Effector memory CD8-positive, alpha-beta T cell (primary cell): ENCODE data around the gene GJA4.

Experiments used
- ATAC-seq: fragments of 150-1000 bp; cut with Tn5 transposase; replicated peaks from 2 replicates; pipeline ENCODE4 v1.10.0; 2021; ENCODE audit warnings: mild to moderate bottlenecking, moderate library complexity
- DNase-seq, 3 experiments: peaks; one replicate each; pipeline ENCODE4 v3.0.0; 2021
- H3K27ac Mint-ChIP-seq, 2 donors: one replicate each; pipeline ENCODE4 v1.8.0; 2022; ENCODE audit warnings: mild to moderate bottlenecking in 2 of 2, mixed read lengths in 2 of 2, moderate library complexity in 2 of 2
- H3K27me3 Mint-ChIP-seq, 2 donors: one replicate each; pipeline ENCODE4 v1.8.0; 2022; ENCODE audit warnings: mixed read lengths in 2 of 2
- H3K36me3 Mint-ChIP-seq: one replicate; pipeline ENCODE4 v1.8.0; 2022; ENCODE audit warnings: mild to moderate bottlenecking, moderate library complexity, mixed read lengths; ENCODE audit not compliant: insufficient read depth
- H3K4me1 Mint-ChIP-seq, 2 donors: one replicate each; pipeline ENCODE4 v1.8.0; 2022; ENCODE audit warnings: low read depth in 2 of 2, mixed read lengths in 2 of 2
- H3K4me3 Mint-ChIP-seq, 2 donors: one replicate each; pipeline ENCODE4 v1.8.0; 2022; ENCODE audit warnings: mild to moderate bottlenecking in 2 of 2, mixed read lengths in 2 of 2, moderate library complexity in 2 of 2
- H3K9me3 Mint-ChIP-seq, 2 donors: one replicate each; pipeline ENCODE4 v1.8.0; 2022; ENCODE audit warnings: mixed read lengths in 2 of 2
- total RNA-seq, 9 experiments: gene quantifications; one replicate each; lab custom pipeline; 2026; lab: John Stamatoyannopoulos, UW

The GJA4 gene
- 0 to 0.11 (median 0) reads per million in 9 experiments for total RNA-seq

GRCh38 chr1:34792868-34793727 lies at the start of gene GJA4:
GJA4 (plus strand) TSS chr1:34792999; CDS start chr1:34794214, 1,215 bp downstream.
- no peak for ATAC-seq
- Mint-ChIP-seq H3K36me3 (no peaks in the 10 kb centered on the region), H3K27ac (no peak within 1 kb of the TSS), H3K4me1 (peaks cover 4 to 5% of the 10 kb centered on the region in 2 donors), H3K27me3 (peaks cover 41 to 79% of the 10 kb centered on the region in 2 donors), H3K9me3 (no peaks in the 10 kb centered on the region), H3K4me3 (peak within 1 kb of the TSS; percentile 42 to 55)
- DNase-seq, result no peak

- DNase-seq (no peak), ATAC-seq (no peak)
- Mint-ChIP-seq H3K27me3 (peaks cover 23 to 67% of the 10 kb centered on the region in 2 donors), H3K4me1 (peaks cover 0 to 4% of the 10 kb centered on the region in 2 donors), H3K9me3 (no peaks in the 10 kb centered on the region), H3K36me3 (no peaks in the 10 kb centered on the region), H3K27ac (no peak overlapping the region), H3K4me3 (no peak overlapping the region)
These were observed 49.0 kb upstream of the GJA4 start for GRCh38 chr1:34743775-34744174.

- DNase-seq, result no peak
- Mint-ChIP-seq H3K27me3 (peaks cover 26 to 65% of the 10 kb centered on the region in 2 donors), H3K9me3 (no peaks in the 10 kb centered on the region), H3K27ac (no peak overlapping the region), H3K4me3 (no peak overlapping the region), H3K4me1 (peaks cover 0 to 4% of the 10 kb centered on the region in 2 donors), H3K36me3 (peaks cover 4% of the 10 kb centered on the region)
- ATAC-seq, result no peak
These were observed 47.9 kb upstream of the GJA4 start for GRCh38 chr1:34744851-34745250.

GRCh38 chr1:34745666-34746065 lies 47.1 kb upstream of the GJA4 start:
- Mint-ChIP-seq H3K27ac (no peak overlapping the region), H3K4me1 (peaks cover 0 to 4% of the 10 kb centered on the region in 2 donors), H3K4me3 (no peak overlapping the region), H3K36me3 (peaks cover 4% of the 10 kb centered on the region), H3K27me3 (peaks cover 20 to 57% of the 10 kb centered on the region in 2 donors), H3K9me3 (no peaks in the 10 kb centered on the region)
- ATAC-seq (no peak), DNase-seq (no peak)

GRCh38 chr1:34746101-34746500 lies 46.7 kb upstream of the GJA4 start:
- Mint-ChIP-seq H3K27me3 (peaks cover 20 to 54% of the 10 kb centered on the region in 2 donors), H3K4me3 (no peak overlapping the region), H3K9me3 (no peaks in the 10 kb centered on the region), H3K27ac (no peak overlapping the region), H3K36me3 (peaks cover 4% of the 10 kb centered on the region), H3K4me1 (peaks cover 0 to 4% of the 10 kb centered on the region in 2 donors)
- ATAC-seq, result no peak
- DNase-seq, result no peak

GRCh38 chr1:34746785-34747637 lies 45.8 kb upstream of the GJA4 start:
- H3K4me3 Mint-ChIP-seq, result no peak overlapping the region
- peaks cover 20 to 53% of the 10 kb centered on the region in 2 donors for H3K27me3 Mint-ChIP-seq
- no peak for DNase-seq
- H3K9me3 Mint-ChIP-seq, result no peaks in the 10 kb centered on the region
- no peak for ATAC-seq
- H3K4me1 Mint-ChIP-seq, result peaks cover 0 to 4% of the 10 kb centered on the region in 2 donors
- H3K36me3 Mint-ChIP-seq, result peaks cover 4% of the 10 kb centered on the region
- H3K27ac Mint-ChIP-seq, result no peak overlapping the region

GRCh38 chr1:34747638-34747941 lies 45.2 kb upstream of the GJA4 start:
- no peak overlapping the region for H3K4me3 Mint-ChIP-seq
- peaks cover 20 to 52% of the 10 kb centered on the region in 2 donors for H3K27me3 Mint-ChIP-seq
- peaks cover 0 to 2% of the 10 kb centered on the region in 2 donors for H3K4me1 Mint-ChIP-seq

GRCh38 chr1:34749992-34750391 lies 42.8 kb upstream of the GJA4 start:
- Mint-ChIP-seq H3K36me3 (peaks cover 4% of the 10 kb centered on the region), H3K27me3 (peaks cover 20 to 47% of the 10 kb centered on the region in 2 donors), H3K9me3 (no peaks in the 10 kb centered on the region), H3K4me3 (no peak overlapping the region), H3K27ac (no peak overlapping the region), H3K4me1 (no peaks in the 10 kb centered on the region)
- ATAC-seq (no peak), DNase-seq (no peak)

More at GRCh38 chr1:34747638-34747941, 45.2 kb upstream of the GJA4 start:
- ATAC-seq (no peak), DNase-seq (no peak)
- Mint-ChIP-seq H3K27ac (no peak overlapping the region), H3K9me3 (no peaks in the 10 kb centered on the region), H3K36me3 (peaks cover 4% of the 10 kb centered on the region)

- peaks cover 20 to 41% of the 10 kb centered on the region in 2 donors for H3K27me3 Mint-ChIP-seq
- DNase-seq, result no peak
- no peaks in the 10 kb centered on the region for H3K4me1 Mint-ChIP-seq
- ATAC-seq, result no peak
- no peak overlapping the region for H3K4me3 Mint-ChIP-seq
- H3K9me3 Mint-ChIP-seq, result no peaks in the 10 kb centered on the region
- peaks cover 4% of the 10 kb centered on the region for H3K36me3 Mint-ChIP-seq
- no peak overlapping the region for H3K27ac Mint-ChIP-seq
These were observed 42.2 kb upstream of the GJA4 start for GRCh38 chr1:34750610-34751009.

GRCh38 chr1:34753163-34753562 lies 39.6 kb upstream of the GJA4 start:
- H3K27ac Mint-ChIP-seq, result no peak overlapping the region
- no peak for DNase-seq
- H3K27me3 Mint-ChIP-seq, result peaks cover 15 to 35% of the 10 kb centered on the region in 2 donors
- H3K9me3 Mint-ChIP-seq, result no peaks in the 10 kb centered on the region
- no peak overlapping the region for H3K4me3 Mint-ChIP-seq
- H3K4me1 Mint-ChIP-seq, result no peaks in the 10 kb centered on the region
- ATAC-seq, result no peak
- peaks cover 4% of the 10 kb centered on the region for H3K36me3 Mint-ChIP-seq

GRCh38 chr1:34754964-34755637 lies 37.7 kb upstream of the GJA4 start, which contains the start of gene GJB5:
GJB5 (plus strand) TSS chr1:34755047; CDS start chr1:34757331, 2,284 bp downstream.
- H3K9me3 Mint-ChIP-seq, result no peaks in the 10 kb centered on the region
- DNase-seq (no peak), ATAC-seq (no peak)
- no peak within 1 kb of the TSS for H3K27ac Mint-ChIP-seq
- H3K4me3 Mint-ChIP-seq, result no peak within 1 kb of the TSS
- no peaks in the 10 kb centered on the region for H3K36me3 Mint-ChIP-seq
- peaks cover 7 to 33% of the 10 kb centered on the region in 2 donors for H3K27me3 Mint-ChIP-seq
- no peaks in the 10 kb centered on the region for H3K4me1 Mint-ChIP-seq

GRCh38 chr1:34755961-34756360 lies 36.8 kb upstream of the GJA4 start:
- Mint-ChIP-seq H3K27ac (no peak overlapping the region), H3K27me3 (peaks cover 7 to 36% of the 10 kb centered on the region in 2 donors), H3K4me1 (no peaks in the 10 kb centered on the region), H3K9me3 (no peaks in the 10 kb centered on the region), H3K4me3 (no peak overlapping the region), H3K36me3 (no peaks in the 10 kb centered on the region)
- DNase-seq (no peak), ATAC-seq (no peak)

- Mint-ChIP-seq H3K4me3 (no peak overlapping the region), H3K27ac (no peak overlapping the region), H3K4me1 (no peaks in the 10 kb centered on the region), H3K27me3 (peaks cover 13 to 45% of the 10 kb centered on the region in 2 donors), H3K36me3 (no peaks in the 10 kb centered on the region), H3K9me3 (no peaks in the 10 kb centered on the region)
- DNase-seq (no peak), ATAC-seq (no peak)
These were observed 35.4 kb upstream of the GJA4 start for GRCh38 chr1:34757386-34757785.
